HFF-Myc (cell line): ENCODE results near the gene C5orf47.

Experiments
- DNase-seq: peaks from one replicate; pipeline ENCODE4 v3.0.0-alpha.2; 2011; ENCODE audit warnings: low read depth; ENCODE audit errors: extremely low read depth
- H3K4me3 ChIP-seq: replicated peaks from 2 replicates; pipeline ENCODE4 v1.5.1; 2011; ENCODE audit warnings: low read depth, mild to moderate bottlenecking, control low read depth, low read length
- TF ChIP-seq, protein P1 (sequence below): IDR thresholded peaks from 2 replicates; pipeline ENCODE4 v1.5.1; 2012; ENCODE audit warnings: mild to moderate bottlenecking, low read depth, low read length, control low read depth; ENCODE audit errors: missing control alignments

Gene C5orf47

GRCh38 chr5:174020928-174021304 is 31.9 kb downstream of the C5orf47 start:
- H3K4me3 ChIP-seq = no peak overlapping the region

DNA sequence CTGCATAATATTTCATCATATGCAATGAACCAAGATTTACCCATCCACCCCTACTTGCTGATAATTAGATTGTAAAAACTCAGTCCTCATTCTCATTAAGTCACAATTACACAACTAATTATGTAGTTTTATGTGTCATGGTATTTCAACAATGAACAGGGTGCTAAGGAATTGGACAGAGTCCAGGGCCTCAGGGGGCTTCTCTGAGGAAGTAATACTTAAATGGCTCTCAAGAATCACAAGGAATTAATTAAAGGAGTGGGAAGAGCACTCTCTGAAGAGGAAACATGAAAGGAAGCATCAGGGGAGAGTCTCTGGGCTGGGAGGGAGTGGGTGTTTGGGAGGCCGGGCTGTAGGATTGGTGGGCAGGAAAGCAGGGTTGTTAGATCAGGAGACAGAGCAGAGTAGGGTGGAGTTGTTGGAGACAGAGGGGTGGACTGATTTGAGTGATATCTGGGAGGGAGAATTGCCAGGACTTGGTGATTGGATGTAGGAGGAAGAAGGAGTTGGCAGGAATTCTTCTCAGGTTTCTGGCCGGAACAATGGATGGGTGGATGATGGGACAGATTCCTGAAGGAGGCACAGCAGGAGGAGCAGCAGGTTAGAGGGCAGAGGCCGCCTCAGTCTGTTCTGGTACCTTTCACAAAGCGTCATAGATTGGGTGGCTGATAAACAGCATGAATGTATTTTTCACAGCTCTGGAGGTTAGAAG is 33.6 kb downstream of the C5orf47 start:
- TF ChIP-seq, protein P1, sequence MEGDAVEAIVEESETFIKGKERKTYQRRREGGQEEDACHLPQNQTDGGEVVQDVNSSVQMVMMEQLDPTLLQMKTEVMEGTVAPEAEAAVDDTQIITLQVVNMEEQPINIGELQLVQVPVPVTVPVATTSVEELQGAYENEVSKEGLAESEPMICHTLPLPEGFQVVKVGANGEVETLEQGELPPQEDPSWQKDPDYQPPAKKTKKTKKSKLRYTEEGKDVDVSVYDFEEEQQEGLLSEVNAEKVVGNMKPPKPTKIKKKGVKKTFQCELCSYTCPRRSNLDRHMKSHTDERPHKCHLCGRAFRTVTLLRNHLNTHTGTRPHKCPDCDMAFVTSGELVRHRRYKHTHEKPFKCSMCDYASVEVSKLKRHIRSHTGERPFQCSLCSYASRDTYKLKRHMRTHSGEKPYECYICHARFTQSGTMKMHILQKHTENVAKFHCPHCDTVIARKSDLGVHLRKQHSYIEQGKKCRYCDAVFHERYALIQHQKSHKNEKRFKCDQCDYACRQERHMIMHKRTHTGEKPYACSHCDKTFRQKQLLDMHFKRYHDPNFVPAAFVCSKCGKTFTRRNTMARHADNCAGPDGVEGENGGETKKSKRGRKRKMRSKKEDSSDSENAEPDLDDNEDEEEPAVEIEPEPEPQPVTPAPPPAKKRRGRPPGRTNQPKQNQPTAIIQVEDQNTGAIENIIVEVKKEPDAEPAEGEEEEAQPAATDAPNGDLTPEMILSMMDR = no peak
- no peak overlapping the region for H3K4me3 ChIP-seq
- DNase-seq = no peak

More at GRCh38 chr5:174020928-174021304, 31.9 kb downstream of the C5orf47 start:
- TF ChIP-seq, protein P1 = no peak
- no peak for DNase-seq

DNA sequence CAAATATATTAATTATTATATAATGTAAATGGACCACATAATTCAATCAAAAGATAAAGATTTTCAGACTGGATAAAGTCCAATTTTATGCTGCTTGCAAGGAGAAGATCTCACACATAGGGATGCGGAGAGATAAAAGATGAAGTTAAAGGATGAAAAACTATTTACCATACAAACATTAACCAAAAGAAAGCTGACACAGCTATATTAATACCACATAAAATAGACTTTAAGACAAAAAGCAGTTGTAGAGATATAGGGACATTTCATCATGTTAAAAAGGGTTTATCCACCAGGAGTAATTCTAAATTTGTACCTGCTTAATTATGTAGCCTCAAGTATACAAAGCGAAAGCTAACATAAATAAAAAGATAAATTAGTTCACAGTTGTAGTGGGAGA is 41.3 kb downstream of the C5orf47 start:
- H3K4me3 ChIP-seq = no peak overlapping the region
- DNase-seq = no peak
- TF ChIP-seq, protein P1 = no peak

- H3K4me3 ChIP-seq = no peak overlapping the region
- TF ChIP-seq, protein P1 = no peak
- DNase-seq = no peak
Observed at GRCh38 chr5:174044466-174045254, 55.7 kb downstream of the C5orf47 start.

- DNase-seq = peak; percentile 64
- TF ChIP-seq, protein P1 = peak; percentile 73
- H3K4me3 ChIP-seq = no peak within 1 kb of the TSS
Observed at GRCh38 chr5:174045470-174046025, 56.6 kb downstream of the C5orf47 start, which contains the start of gene NSG2. NSG2 (plus strand) TSS chr5:174045706; CDS start chr5:174046756, 1,050 bp downstream.

DNA sequence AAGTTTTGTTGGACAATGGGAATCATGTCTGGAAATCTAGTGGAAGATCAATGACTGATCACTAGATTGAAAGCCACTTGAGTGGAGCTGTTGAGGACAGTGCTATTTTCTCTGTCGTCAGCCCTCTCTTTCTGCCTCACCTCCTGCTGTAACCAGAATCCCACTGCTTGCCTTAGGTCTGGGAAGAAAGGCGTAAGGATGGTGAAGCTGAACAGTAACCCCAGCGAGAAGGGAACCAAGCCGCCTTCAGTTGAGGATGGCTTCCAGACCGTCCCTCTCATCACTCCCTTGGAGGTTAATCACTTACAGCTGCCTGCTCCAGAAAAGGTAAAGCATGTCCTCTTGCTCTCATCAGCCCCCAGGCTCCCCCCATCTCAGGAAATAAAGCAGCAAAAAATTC is 57.6 kb downstream of the C5orf47 start:
- no peak overlapping the region for H3K4me3 ChIP-seq
- TF ChIP-seq, protein P1 = no peak
- no peak for DNase-seq
